ENCODE measurements around the gene MYO3B.
"Not testable (repeated sequence)": the region's sequence is repeated elsewhere in the genome, so short reads cannot be mapped to it uniquely, and the experiment has no call there.

Gene MYO3B

DNA sequence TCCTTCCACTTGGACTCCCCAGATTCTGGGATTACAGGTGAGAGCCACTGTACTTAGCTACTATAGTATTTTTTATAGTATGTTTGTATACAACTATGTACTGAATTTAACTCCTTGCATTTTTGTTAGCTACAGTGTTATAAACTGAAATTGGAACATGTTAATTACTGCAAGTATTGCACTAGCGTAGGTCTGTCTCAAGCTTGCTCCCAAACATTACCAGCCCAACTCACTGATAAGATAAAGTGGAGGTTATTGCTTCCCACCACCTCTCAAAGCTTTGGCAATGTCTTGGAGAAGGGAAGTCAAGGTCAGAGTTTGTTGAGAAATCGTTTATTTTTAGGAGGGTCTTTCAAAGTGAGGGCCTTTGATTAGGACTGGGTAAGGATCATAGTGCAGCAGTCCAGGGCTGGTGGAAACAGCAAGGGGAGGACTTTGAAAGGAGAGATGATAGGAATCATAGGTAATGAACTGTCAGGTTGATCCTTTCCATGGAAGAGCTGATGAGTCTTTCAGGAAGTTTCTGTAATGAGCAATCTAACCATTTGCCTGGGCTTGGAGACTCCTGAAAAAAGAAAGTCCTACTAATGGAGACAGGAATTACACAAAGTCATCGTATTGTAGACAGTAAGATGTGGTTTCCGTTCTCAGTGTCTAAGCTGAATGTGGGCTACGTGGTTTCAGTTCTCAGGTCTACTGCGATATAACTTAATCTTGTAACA lies 257.1 kb downstream of the MYO3B start:
- no peak for DNase-seq

DNA sequence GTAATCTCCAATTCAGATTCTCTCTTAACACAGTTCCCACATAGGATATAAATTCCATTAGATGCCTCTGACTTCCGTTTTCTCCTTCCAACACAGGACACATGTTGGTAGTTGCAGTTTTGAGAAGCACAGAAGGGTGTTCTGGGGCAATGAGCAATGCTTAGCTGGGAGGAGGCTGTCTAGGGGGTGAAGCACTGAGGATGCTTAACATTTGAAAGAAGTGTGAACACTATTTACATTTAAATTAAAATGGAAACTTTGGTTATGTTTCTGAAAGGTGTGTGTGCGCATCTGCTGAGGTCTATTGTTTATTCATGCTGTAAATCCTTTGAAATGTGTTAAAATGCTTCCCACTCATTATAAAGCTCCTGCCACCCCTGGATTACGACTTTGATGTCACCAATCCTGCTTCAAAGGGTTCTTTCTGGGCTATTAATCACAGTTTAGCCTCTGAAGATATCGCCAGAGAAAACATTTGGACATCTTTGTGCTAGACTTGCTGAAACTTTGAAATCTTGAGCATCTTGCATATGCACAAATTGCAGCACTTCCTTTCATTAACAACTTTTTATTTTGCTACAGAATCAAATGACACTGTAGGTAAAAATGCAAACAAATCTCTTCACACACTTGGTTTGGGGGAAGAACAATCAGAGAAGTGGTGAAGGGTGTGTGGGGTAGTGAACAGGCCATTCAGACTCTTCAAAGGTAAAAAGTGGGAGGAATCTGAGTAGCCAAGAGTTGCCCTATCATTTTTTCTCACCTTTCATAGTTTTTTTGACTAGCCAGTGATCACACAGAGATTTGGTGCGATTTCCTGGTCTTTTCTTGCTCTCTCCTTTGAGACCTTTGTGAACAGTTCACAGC lies 258.4 kb downstream of the MYO3B start:
- DNase-seq, result no peak

DNA sequence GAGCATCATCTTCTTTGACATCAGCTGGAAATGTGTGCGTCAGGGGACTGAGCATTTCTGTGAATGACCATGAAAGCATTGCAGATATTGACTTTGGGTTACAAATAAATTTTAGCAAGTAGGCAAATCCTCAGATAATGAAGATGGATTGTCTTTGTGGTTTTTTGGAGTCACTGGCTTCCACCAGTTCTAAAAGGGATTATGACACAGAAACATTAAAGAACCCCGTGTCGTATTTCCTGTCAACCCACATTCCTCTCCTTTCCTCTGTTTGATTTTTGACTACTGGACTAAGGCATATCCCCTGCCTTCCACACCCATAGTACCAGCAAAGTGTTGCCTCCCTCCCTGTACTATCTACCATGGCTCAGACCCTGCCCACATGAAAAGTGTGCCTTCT lies 268.1 kb downstream of the MYO3B start:
- no peak for DNase-seq

DNA sequence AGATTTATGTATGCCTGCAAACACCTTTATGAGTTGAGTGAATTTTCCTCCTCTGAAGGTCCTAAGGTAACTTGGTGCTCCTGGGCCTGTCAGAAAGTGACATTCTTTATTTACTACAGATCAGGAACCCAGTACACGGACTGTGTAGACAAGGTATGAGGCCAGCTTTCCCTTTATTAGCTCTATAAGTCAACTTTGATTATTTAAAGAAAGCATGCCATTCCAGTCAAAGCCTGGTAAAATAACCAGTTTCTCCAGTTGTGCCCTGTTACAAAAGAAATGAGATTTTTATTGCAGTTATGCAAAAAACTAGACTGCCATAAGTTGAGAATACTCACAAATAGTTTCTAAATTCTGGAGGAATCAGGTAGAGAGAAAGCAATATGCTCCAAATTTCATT lies 271.1 kb downstream of the MYO3B start:
- no peak for DNase-seq

DNA sequence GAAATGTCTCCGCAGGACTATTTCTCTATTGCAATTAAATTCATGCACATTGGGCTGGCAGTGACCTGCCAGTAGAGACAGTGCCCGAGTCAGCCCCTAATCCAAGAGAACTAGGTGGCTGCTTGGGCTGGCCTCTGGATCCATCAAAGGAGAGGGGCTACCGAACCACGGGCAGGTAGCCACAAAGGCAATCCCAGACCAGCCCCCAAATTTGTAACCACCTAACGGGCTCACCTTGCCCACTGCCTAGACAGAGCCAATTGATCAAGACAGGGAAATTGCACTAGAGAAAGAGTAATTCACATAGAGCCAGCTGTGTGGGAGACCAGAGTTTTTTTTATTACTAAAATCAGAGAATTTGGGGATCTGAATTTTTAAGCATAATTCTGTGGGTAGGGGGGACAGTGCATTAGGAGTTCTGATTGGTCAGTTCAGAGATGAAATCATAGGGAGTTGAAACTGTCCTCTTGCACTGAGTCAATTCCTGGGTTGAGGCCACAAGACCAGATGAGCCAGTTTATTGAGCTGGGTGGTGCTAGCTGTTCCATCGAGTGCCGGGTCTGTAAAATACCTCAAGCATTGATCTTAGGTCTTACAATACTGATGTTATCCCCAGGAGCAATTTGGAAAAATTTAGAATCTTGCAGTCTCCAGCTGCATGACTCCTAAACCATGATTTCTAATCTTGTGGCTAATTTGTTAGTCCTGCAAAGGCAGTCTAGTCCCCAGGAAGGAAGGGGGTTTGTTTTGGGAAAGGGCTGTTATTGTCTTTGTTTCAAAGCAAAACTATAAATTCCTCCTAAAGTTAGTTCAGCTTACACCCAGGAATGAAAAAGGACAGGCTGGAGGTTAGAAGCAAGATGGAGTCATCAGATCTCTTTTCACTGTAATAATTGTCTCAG lies 276.8 kb downstream of the MYO3B start:
- no peak for DNase-seq

DNA sequence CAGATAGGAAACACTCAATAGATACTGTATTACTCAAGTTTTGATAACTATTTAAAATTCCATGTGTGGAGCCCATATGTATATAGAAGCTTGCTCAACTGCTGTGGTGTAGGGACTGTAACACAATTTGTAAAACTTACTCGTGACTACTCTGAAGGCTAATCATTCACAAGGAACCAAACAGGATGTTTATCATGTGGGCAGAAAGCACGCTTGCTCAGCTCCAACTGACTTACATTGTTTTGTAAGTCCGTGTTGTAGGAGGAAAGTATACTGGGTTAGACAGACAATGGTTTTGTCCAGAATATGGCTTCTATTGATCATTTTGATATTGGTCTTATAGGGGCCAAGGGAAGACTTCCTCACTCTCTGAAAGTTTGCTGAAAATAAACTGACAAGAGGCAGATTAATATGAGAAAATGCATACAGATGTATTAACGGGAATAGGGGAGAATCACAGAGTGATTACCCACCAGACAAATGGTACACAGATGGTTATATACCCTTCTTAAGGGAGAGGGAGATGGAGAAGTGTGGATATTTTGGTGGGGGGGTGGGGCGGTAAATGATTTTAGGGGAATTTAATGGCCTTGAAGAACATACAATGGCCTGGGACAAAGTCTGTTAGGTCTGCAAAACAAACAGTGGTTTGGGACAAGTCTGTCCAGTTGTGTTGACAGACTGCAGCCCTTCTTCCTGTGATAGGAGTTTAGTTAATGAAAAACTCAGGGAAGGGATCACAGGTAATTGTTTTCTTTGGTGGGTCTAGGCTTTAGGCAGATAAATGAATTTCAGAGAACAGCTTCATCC lies 277.9 kb downstream of the MYO3B start:
- no peak for DNase-seq

DNA sequence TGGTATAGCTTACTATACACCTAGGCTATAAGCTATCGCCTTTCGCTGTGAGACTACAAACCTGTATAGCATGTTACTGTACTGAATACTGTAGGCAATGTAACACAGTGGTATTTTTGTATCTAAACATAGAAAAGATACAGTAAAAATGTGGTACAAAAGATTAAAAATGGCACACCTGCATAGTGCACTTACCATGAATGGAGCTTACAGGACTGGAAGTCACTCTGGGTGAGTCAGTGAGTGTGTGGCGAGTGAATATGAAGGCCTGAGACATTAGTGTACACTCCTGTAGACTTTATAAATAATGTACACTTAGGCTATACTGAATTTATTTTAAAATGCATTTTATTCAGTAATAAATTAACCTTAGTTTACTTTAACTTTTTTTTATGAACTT lies 279.0 kb downstream of the MYO3B start:
- DNase-seq, result no peak

DNA sequence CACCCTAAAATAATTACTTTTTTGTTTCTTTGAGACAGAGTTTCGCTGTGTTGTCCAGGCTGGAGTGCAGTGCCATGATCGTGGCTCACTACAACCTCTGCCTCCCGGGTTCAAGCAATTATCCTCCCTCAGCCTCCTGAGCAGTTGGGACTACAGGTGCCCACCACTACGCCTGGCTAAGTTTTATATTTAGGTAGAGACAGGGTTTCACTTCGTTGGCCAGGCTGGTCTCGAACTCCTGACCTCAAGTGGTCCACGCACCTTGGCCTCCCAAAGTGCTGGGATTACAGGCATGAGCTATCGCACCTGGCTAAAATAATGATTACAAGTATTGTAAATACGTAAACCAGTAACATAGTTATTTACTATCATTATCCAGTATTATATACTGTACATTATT lies 279.8 kb downstream of the MYO3B start:
- no peak for DNase-seq

DNA sequence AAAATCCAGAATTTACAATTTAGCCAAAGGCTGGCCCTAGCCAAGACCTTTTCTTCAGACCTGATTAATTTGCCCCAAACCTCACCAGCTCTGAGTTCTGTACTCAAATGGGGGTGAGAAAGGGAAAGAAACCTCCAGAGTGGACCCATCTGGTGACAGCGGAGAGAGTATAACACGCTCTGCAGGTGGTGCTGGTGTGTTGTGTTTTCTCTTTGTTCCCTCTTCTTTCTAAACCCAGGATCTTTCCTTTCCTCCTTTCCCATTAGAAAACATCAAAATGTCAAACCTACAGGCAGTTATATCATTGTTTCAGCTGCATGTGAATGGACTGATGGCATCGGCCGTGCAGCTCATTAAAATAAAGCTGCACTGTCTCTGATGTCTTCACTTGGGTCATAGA lies 283.9 kb downstream of the MYO3B start:
- no peak for DNase-seq

DNA sequence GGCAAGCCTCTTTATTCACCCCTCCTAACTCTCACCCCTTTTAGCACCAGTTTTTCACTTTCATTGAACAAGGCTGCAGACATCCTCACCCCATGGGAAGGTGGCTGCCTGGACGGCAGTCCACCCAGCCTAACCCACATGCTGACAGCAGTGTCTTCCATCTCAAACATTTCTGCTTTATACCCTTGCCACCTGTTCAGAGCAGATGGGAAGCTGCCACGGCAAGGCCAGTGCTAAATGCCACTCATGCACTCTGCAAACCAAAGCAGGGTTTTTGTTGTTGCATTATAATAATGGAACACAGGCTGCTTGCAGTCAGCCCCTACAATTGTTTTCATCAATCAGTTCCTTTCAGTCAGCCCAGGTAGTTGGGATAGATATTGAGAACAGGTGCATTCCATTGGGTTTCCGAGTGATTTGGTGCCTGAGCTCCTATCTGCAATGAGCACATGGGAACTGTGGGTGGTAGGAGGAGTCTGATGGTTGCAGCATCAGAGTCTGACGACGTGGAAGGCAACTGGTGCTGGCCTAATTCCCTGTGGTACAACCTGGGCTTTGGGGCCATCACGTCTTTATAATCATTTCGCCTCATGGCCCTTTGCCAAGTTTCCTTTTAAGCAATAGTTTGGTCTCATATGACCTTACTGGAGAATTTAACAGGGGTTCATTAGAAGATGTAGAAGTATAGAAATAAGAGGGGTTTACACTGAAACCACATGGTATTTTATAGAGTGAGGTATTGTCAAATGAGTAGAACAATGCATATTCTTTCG lies 284.7 kb downstream of the MYO3B start:
- DNase-seq, result no peak

DNA sequence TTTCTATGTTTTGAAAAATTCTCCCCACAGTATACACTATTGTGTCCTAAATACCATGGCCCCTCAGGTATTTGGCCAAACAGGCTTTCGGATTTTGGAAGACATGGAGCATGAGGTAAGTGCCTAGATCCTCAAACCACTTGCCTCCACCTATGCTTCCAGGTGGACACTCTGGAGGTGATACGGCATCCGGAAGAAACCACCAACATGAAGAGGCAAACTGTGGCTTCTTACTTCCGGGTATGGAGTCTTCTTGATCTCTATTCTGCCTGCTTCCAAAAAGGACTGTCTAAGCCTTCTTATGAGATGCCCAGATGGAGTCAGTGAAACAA lies 285.2 kb downstream of the MYO3B start:
- no peak for DNase-seq

DNA sequence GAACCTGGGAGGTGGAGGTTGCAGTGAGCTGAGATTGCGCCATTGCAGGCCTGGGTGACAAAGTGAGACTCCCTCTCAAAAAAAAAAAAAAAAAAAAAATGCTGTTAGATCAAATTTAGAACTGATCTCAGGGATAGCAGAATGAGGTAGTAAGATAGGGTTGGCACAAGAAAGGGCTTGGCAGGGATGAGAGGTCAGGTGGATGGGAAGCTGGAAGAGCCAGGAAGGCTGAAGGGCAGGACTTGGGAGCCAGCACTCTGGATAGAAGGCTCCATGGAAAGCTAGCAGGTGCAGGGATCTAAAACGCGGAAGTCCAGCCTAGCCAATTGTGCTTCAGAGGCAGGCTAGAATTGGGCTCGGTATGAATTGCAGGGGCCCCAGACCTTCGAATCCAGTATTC lies 286.3 kb downstream of the MYO3B start:
- DNase-seq, result no peak

DNA sequence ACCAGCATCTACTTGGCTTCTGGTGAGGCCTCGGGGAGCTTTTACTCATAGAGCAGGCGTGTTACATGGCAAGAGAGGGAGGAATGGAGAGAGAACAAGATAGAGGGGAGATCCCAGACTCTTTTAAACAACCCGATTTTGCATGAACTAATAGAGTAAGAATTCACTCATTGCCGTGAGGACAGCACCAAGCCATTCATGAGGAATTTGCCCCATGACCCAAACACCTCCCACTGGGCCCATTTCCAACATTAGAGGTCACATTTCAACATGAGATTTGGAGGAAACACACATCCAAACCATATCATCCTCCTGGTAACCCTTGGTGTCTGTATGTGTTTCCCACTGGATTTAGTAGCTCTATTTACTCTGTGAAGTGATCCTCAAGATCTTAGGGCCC lies 287.3 kb downstream of the MYO3B start:
- no peak for DNase-seq

DNA sequence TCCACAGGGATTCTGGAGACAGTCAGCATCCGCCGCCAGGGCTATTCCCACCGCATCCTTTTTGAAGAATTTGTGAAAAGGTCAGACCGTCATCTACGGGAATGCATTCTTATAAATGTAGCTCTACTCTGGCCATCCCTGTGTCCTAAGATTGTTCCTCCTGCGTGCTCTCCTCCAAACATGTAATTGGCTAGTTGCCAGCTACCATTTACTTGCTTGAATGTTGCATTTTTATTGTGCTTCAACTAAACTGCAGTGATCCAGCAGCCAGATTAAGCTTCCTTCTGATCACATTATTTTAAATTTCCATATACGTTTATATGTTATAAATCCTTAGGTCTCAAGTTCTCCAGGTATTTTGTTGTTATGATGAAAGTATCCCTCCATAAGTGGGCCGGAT lies 288.7 kb downstream of the MYO3B start:
- no peak for DNase-seq

DNA sequence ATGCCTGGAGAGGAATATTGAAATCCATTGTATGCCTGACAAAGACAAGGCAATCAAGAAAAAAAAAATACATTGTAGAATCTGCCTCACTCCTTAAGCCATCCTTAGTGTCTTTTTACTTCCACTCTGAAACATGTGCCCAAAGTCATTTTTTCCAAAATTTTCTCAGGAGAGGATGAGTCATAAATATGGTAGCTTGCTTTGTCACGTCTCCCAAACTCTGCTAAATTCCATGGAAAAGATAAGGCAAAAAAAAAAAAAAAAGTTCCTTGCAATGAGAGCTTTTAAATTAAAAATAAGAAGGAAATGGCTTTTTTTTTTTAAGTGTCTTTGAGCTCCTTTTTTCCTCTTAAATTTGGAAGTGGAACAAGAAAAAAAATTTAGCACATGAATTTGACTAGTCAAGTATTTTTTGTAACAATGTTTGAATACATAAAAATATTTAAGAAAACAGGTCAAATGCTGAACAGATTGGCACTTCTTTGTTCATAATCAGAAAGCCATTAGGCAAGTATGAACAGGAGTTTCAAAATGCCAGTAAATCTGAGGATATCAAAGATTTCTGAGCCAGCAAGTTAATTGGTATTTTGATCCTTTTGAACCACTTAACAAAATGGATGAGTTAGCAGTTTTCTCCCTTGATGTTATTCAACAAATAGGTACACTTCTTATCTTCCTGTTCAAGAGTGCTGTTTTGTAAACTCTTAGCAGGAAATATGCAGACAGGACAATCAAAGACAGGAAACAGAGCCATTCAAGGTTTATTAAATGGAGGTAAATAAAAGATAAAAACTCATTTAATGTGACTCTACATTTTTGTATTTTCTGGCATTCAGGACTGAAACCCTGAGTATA lies 289.8 kb downstream of the MYO3B start:
- no peak for DNase-seq

DNA sequence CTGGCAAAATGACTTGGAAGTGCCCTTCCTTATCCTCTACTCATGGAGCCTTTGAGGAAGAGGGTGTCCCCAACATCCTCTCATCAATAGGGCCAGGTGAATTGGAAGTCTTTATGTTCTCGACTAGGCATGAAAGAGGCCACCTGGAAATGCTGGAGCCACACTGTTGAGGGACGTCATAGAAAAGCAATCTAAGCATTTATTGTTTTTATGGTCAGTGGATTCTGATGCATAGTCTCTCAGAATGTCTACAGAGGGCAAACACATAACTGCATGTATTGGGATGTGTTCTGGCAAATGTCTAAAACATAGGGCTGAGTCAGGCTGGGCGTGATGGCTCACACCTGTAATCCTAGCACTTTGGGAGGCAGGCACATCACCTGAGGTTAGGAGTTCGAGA lies 290.6 kb downstream of the MYO3B start:
- no peak for DNase-seq

DNA sequence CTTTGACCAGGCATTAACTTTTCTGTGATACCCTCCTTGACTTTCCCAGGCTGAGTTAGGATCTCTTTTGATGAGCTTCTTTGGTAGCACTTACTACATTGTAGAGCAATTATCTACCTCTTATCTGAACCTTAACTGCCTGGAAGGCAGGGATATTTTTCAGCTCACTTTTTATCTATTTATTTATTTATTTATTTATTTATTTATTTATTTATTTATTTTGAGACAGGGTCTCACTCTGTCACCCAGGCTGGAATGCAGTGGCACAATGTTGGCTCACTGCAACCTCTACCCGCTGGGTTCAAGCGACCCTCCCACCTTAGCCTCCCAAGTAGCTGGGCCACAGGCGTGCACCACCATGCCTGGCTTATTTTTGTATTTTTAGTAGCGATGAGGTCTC lies 294.6 kb downstream of the MYO3B start:
- DNase-seq, result not testable (repeated sequence)

DNA sequence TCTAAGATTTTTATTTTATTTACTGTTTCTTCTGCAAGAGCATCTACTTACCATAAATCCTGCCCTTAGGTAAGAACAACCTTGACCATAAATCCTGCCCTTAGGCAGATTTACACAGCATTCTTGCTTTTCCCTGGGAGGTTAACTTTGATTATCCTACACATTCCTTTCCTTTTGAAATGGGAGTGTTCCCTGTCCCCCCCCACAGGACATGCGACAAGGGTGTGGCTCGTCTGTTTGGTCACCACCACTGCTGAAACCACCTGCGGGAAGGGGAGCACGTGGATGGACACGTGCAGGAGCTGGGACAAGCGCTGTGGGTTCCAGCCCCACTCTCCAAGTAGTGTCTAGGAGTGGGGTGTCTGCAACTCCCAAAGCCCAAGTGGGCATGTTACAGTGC lies 297.9 kb downstream of the MYO3B start:
- DNase-seq, result no peak

DNA sequence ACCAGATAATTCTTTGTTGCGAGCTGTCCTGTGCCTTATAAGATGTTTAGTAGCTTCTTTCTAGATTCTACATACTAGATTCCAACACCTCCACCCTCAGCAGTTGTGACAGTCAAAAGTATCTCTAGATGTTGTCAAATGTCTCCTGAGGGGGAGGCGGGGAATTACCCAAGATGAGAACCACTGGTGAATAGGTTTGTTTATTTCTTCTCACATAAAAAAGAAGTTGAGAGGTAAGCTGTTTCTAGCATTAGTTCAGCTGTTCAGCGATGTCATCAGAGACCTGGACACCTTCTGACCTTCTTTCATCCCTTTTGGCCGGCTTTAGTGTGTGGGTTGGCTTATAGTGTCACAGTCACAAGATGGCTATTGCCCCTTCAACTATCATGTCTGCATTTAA lies 299.7 kb downstream of the MYO3B start:
- no peak for DNase-seq

DNA sequence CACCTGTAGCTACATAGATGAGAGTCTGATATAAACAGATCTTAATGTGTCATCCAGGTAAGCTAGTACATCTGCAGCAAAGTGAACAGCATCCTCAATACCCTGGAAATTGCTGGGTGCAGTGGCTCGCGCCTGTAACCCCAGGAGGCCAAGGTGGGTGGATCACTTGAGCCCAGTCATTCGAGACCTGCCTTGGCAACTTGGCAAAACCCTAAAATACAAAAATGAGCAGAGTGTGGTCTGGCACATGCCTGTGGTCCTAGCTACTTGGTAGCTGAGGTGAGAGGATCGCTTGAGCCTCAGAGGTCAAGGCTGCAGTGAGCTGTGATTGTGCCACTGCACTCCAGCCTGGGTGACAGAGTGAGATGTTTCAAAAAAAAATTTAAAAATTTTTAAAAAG lies 303.3 kb downstream of the MYO3B start:
- DNase-seq, result no peak

DNA sequence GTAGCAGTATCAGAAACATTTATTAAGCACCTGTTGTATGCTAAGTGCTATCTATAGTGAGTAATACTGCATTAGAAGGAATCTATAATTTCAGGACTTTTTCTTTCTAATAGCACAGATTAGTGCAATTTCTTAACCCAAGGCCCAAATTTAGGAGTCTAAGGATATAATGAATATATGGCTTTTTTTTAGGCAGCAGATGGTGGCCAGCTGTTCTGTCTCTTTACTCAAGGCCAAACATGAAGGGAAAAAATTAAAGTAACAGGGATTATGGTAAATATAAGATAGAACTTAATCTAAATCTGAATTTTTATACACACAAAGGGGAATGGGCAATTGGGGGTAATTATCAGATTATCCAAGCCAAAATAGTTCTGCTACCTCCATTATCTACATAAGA lies 306.6 kb downstream of the MYO3B start:
- DNase-seq, result no peak

Data from NCI-H774 (cell line).